Head of caudate nucleus (tissue), 42 donors: ENCODE results near the gene HNRNPA3.
A peak's percentile ranks its signal among the peaks of the same experiment; 100 is the strongest.
"Not testable (repeated sequence)": the region's sequence is repeated elsewhere in the genome, so short reads cannot be mapped to it uniquely, and the experiment has no call there.

Experiments used
- DNase-seq, 42 donors: peaks; one replicate each; pipeline versions ENCODE4 v3.0.0 to v3.0.0-alpha.2; 2020 to 2021; ENCODE audit warnings: mixed read lengths in 7 of 42
- intact Hi-C: fragments of 100-400 bp; cut with DNase I; formaldehyde crosslinking; loops from one replicate; pipeline ENCODE4 v1.15.0; 2022

The HNRNPA3 gene

DNA sequence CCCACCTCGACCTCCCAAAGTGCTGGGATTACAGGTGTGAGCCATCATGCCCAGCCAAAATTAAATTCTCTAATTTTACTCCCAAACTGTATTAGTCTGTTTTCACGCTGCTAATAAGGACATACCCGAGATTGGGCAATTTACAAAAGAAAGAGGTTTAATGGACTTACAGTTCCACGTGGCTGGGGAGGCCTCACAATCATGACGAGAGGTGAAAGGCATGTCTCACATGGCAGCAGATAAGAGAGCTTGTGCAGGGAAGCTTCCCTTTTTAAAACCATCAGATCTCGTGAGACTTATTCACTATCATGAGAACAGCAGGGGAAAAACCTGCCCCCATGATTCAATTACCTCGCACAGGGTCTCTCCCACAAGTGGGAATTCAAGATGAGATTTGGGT is 26.6 kb upstream of the HNRNPA3 start:
- DNase-seq, intact Hi-C loops: not testable (repeated sequence)

DNA sequence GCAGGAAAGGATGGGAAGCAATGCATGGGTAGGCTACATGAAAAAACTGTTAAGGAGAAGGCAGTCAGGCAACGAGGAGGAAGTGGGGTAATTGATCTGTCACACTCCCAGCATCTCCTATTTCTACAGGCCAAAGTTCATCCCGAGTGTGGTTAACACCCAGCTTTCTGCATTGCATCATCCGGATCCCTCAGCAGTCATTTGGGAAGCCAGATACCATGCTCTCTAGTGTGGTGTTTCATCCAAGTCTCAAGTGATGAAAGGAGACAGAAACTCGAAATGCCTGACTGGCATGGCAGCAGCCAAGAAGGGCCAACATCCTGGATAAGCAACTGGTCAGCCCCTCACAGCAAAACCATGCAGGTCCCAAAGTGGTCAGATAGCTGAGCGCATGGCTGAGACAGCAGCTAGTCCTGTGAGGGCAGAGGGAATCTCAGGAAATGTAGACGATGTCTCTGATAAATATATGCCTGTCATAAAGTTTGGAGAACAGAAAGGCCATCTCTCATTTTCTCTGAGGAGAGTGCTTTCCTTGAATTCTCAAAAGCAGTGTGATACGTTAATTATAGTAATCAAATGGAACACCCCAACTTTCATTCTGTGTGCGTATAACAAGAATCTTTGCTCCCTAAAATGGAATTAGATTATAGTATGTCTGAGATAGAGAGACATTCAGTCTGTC is 24.8 kb upstream of the HNRNPA3 start:
- intact Hi-C loops, result no loop called here

DNA sequence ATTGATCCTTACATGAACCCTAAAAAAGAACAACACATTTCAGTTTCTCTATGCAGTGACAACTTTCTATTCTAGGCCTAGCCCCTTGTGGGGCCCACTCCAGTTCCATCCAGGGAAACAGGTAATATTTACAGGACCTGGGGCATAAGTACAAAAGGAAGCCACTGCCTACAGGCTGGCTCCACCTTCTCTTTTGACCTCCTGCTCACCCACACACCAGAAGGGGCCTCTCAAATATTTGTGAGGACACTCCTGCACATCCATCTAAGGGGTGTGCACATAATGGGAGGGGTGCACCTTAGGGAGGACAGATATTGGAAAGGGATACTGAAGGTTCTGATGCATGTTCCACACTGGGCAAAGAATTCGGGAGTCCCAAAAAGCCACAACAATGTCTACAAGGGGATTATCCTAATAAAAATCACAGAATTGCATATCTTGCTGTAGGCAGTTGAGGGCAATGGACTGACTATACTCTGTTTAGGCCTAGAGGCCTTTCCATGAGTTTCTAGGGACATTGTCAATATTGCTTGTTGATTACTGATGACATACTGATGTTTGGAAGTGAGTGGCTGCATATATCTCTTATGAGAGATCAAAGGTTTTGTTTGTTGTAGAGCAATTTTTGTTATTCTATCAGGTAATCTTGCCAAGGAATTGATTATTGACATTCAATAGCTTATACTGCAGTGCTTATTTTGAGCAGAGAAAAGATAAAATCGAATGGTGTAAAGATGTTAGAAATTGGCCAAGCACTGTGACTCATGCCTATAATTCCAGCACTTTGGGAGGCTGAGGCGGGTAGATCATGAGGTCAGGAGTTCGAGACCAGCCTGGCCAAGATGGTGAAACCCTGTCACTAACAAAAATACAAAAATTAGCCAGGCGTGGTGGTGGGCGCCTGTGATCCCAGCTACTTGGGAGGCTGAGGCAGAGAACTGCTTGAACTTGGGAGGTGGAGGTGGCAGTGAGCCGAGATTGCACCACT is 23.8 kb upstream of the HNRNPA3 start:
- intact Hi-C loops, result no loop called here
- DNase-seq, result no peak

More for the DNA sequence above, 24.8 kb upstream of the HNRNPA3 start:
- DNase-seq, result no peak

DNA sequence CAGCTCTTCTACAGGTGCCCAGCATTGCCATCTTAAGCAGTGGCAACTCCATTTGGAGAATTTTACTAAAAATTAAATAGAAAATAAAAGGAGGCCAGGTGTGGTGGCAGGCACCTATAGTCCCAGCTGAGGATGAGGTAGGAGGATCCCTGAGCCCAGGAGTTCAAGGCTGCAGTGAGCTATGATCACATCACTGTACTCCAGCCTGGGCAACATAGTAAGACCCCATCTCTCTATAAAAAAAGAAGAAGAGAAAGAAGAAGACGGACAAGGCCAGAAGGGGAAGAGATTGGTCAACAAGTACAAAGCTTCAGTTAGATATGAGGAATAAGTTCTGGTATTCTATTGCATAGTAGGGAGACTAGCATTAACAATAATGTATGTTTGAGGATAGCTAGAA is 21.7 kb upstream of the HNRNPA3 start:
- no peak for DNase-seq
- intact Hi-C loops, result no loop called here

DNA sequence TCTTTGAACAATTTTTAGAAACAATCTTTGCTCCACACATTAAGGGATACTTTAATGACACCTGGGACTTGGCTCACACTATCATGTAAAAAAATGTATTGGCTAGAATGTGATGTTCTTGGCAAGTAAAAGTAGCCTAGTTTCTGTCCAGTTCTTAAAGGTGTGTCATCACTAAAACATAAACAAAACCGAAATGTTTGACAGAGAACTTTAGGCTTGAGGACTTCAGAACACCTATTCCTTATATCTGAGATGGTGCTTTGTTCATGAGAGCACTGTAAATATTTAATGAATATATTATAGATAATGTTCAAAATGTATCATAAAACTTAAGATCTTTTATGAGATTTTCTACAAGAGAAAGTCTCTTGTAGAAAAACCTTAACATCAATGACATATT is 19.8 kb upstream of the HNRNPA3 start:
- intact Hi-C loops, result no loop called here

DNA sequence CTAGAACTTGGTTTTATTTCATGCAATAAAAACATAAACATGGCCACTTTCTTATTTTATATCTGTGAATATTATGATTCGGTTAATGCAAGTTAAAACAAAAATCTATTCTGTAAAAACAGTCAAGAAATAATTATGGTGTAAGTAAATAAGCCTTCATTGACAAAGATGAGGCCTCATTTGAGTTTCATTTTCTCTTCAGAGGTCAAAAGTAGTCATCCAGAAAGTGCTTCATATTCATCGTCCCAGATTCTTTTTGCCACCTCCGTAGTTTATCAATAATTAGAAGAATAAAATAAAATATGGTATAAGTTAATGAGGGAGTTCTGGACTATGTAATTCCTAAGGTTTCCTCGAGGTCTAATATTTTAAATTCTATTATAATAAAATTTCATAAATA is 19.4 kb upstream of the HNRNPA3 start:
- intact Hi-C loops, result no loop called here
- DNase-seq, result no peak

More for the DNA sequence above, 19.8 kb upstream of the HNRNPA3 start:
- no peak for DNase-seq

DNA sequence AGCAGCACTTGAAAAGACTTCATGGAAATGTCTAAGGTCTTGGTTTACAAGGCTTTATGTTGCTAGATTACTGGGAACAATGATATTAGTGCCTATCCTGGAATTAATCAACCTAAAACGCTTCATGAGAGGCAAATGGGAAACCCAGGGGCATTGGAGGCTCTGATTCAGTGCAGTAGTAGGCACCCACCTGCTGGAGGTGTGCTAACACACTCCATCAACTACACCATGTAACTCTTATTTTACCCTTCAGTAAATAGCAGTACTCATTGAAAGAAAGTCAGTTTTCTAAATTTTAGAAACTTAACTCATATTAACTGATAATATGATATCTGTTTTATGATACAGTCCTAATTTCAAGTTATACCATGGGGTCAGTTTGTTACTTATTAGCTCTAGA is 17.4 kb upstream of the HNRNPA3 start:
- DNase-seq, result no peak
- intact Hi-C loops, result no loop called here

DNA sequence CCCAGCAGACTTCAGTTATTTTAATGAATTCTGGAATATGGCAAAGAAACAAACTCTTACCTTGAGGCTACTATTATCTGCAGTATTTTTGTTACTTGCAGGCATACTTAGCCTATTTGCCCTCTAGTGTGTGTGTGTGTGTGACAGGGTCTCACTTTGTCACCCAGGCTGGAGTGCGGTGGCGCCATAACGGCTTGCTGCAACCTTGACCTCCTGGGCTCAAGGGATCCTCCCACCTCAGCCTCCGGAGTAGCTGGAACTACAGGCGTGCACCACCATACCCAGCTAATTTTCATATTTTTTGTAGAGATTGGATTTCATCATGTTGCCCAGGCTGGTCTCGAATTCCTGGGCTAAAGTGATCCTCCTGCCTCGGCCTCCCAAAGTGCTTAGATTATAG is 12.2 kb upstream of the HNRNPA3 start:
- DNase-seq, intact Hi-C loops: not testable (repeated sequence)

DNA sequence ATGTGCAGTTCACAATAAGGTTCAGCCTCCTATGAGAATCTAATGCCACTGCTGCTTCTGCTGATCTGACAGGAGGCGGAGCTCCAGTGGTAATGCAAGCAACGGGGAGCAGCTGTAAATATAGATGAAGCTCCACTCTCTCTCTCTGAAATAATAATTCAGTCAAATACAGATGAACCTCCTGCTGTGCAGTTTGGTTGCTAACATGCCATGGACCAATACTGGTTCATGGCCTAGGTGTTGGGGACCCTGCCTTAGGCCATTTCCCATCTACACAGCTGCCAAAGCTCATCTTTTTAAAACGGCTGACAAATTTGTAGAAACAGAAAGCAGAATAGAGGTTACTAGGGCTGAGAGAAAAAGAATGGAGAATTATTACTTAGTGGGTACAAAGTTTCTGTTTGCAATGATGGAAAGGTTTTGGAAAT is 10.7 kb upstream of the HNRNPA3 start:
- intact Hi-C loops, result no loop called here
- DNase-seq, result no peak

DNA sequence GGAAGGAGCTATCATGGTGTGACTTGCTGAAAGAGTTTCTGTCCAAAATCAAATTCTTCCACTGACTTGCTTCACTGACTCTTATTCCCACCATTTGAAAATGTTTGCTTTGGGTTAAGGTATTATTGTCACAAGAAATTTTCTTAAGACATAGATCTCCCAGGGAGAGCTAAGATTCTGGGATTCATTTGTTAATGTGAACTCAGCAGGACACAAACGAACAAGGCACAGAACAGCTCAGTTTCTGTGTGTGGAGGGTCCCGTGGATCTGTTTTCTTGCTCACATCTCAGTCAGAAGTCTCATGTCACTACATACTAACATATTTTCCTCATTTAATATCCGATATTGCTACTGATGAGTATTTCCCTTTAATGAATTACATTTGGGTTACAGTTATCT is 8.2 kb upstream of the HNRNPA3 start:
- intact Hi-C loops, result no loop called here

DNA sequence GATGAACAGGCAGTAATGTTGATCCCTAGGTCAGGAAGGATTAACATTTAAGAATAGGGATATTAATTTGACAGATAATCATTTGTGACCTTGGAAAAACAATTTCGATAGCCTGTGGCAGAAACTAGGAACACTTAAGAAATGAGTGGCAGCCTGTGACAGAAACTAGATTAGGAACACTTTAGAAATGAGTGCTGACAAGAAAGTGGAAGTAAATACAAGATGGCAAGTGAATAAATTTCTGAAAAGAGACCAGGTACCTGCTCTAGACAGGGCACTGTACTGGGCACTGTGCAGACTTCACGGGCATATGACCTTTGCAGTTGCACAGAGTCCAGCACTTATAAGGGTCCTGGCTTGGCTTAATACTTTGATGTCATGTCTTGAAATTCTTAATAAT is 5.5 kb upstream of the HNRNPA3 start:
- DNase-seq, result no peak
- intact Hi-C loops, result no loop called here

More for the DNA sequence above, 8.2 kb upstream of the HNRNPA3 start:
- DNase-seq, result no peak

DNA sequence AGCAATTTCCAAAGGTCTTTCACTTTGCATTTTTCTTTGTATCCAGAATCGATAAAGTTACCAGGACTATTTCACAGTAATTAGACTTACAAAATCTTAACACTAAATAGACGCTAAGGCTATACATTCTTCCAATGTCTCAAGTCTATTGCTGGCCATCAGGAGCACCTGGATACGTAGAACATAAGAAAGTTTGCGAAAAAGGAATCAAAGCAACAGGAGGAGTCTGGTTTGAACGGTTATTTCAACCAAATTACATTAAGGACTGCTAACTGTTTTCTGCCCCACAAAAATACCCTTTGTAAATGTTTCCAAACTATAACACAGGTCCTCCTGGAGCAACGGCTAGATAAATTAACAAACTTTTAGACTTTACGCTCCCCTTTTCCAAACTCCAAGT is 1.4 kb upstream of the HNRNPA3 start:
- intact Hi-C loops, result no loop called here

DNA sequence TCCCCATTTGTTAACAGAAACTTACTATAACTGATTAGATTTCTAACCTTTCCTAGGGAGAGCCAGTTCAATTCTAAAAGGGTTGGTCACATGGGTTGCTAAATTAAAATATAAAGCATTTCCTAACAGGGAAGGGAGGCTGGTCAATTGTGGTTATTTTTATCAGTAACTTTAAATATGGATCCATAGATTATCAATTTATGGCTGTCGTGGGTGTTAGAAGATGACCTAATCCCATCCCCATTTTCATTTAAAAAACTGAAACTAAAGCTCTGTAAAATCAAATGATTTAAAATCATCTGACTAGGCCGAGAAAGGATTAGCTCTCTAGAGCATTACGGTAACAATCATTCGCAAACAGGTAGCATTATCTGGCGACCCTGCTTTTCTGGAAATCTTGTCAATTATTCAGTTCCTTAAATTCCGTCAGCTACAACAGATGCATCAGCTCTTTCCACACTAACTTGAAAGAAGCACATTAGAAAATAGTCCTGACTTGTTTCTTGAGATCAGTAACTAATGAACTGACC is 953 bp upstream of the HNRNPA3 start:
- intact Hi-C loops, result loop anchor here (1.0 to 2.0 kb wide), 2 partner anchors 47 to 53 kb away; partner anchors contain the start of gene NFE2L2
- DNase-seq, result no peak

More for the DNA sequence above, 1.4 kb upstream of the HNRNPA3 start:
- DNase-seq, result no peak

DNA sequence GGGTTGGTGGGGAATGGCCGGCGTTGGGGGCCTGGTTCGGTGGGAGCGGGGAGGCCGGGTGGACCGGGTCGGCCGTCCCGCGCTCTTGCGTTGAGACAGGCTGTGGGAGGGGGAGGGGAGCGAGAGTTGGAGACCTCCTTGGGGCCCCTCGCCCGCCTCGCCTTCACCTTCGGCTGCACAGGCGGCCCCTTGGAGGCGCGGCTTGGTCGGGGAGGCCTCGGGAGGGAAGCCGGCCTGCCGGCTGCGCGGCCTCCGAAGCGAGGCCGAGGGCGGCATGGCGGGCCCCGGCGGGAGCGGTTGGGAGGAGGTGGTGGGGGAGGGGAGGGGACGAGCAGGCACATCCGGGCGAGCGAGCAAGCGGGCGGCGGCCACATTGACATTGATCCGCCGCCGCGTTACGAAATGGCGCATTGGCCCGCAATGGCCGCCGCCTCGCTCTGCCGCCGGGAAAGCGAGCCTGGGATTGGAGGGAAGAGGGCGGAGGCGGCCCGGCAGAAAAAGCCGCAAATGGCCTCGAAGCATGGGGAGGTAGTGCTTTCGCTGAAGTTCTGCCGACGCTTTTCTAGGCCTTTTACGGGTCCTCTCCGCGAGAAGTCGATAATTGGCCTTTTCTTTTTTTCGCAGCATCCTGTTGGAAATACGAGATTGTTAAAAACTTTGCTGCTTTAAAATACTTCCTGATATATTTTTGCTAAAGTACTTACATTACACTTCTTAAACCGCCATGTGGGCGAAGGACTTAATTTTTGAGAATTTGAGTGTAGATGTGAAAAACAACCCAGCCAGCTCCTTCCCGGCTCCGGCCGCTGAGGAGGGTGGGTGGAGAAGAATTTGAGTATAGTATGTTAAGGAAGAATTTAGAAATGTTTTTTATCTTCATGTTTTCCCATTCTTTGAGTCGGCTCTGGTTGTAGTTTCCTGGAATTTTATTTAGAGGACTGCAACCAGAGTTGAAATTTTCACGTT is 580 bp downstream of the HNRNPA3 start:
- peak; percentile 51 to 95 (median 86) for DNase-seq
- intact Hi-C loops, result loop anchor here (1.0 to 2.0 kb wide), 2 partner anchors 48 to 51 kb away; partner anchors contain the start of gene NFE2L2

DNA sequence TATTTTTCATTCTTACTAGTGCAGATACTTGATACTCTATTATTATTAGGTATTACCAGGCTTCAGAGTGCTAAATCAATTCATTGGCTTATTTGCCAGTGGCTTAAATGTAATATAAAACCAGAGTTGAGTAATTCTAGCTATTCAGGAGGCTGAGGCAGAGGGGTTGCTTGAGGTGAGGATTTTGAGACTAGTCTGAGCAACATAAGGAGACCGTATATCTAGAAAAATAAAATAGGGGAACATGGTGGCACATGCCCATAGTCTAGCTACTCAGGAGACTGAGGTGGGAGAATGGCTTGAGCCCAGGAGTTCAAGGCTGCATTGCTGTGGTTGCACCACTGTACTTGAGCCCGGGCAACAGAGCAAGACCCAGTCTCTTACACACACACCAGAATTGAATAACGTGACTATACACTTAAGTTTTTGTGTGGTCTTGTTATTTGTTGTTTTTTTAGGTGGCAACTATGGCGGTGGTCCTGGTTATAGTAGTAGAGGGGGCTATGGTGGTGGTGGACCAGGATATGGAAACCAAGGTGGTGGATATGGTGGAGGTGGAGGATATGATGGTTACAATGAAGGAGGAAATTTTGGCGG is 4.8 kb downstream of the HNRNPA3 start:
- intact Hi-C loops, result no loop called here
- no peak for DNase-seq

DNA sequence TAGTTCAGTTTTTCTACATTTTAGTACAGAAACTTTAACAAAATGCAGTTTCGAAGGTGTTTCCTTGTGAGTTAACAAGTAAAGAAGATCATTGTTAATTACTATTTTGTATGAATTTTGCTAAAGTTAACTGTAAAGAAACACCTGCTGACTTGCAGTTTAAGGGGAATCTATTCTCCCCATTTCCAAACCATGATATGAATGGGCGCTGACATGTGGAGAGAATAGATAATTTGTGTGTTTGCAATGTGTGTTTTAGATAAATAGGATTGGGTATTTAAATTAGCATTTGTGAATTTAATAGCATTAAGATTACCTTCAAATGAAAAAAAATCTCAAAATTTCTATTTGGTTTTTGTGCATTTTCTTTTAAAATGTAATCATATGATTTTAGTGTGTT is 7.2 kb downstream of the HNRNPA3 start:
- DNase-seq, intact Hi-C loops: not testable (repeated sequence)

DNA sequence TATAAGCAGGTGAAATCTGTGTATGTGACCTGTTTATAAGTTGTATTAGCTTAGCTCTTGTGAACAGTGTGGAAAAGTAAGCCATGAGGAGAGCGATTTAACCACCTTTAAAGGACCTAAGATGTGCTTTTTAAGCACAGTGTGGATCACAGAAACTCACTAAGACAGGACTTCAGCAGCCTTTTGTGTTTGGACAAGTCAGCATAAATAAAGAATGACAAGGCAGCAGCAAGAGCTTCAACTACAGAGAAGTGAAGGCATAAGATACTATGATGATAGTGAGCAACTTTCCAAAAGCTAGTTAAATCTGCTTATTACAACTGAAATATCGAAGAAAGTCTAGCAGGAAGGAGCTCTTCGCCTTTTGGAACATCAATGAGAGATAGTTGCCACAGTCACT is 8.9 kb downstream of the HNRNPA3 start:
- intact Hi-C loops, result no loop called here
- no peak for DNase-seq

DNA sequence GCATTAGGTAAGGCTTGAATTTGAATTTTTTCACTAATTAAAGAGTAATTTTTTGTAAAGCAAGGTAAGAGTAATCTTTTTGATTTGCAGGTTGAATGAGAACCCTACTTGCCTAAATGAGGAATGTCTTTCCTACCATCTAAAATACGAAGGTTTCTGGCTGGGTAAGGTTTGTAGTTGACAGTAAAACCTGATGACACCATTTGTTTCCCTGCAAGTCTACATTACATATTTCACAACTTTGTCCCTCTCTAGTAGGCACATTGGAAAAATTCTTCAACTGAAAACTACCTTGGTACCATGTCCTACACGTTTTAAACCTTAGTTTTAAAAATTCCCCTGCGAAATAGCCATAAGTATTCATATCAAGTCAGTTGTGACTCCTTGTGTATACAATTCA is 9.4 kb downstream of the HNRNPA3 start:
- intact Hi-C loops, result no loop called here
- no peak for DNase-seq
